Vagina (tissue), 2 donors: Measurements from ENCODE around the gene POLG2. TPM values are rescaled to one million over a fixed set of nuclear protein-coding genes. Genes with fewer than 3 reads are reported as not detected.

Experiments
- DNase-seq, 2 donors: peaks; one replicate each; pipeline ENCODE4 v3.0.0-alpha.2; 2017; ENCODE audit errors: extremely low spot score in 2 of 2
- H3K27ac ChIP-seq: fragments of 200-600 bp; sonication (generic); one replicate; pipeline ENCODE4 v1.5.1; 2019
- H3K27me3 ChIP-seq: fragments of 200-600 bp; sonication (generic); one replicate; pipeline ENCODE4 v1.5.1; 2019
- H3K36me3 ChIP-seq, 2 donors: fragments of 200-600 bp; sonication (generic); one replicate each; pipeline ENCODE4 v1.5.1; 2017 to 2019
- H3K4me1 ChIP-seq: fragments of 200-600 bp; sonication (generic); one replicate; pipeline ENCODE4 v1.5.1; 2019
- H3K4me3 ChIP-seq, 2 donors: fragments of 200-600 bp; sonication (generic); 1 replicate in 1 of 2; 2 replicates in 1 of 2; pipeline ENCODE4 v1.5.1; 2016 to 2019
- H3K9me3 ChIP-seq: fragments of 200-600 bp; sonication (generic); one replicate; pipeline ENCODE4 v1.5.1; 2019
- POLR2A ChIP-seq, 2 donors: fragments of 450-650 bp; IDR thresholded peaks; one replicate each; pipeline ENCODE4 v1.6.1; 2017; ENCODE audit warnings: antibody characterized with exemption in 2 of 2, mild to moderate bottlenecking in 2 of 2, moderate library complexity in 2 of 2
- POLR2AphosphoS5 ChIP-seq, 2 donors: sonication (generic); formaldehyde crosslinking; IDR thresholded peaks; one replicate each; pipeline ENCODE4 v1.9.0; 2017; ENCODE audit warnings: antibody characterized with exemption in 2 of 2, mild to moderate bottlenecking in 2 of 2, low read depth in 1 of 2; ENCODE audit not compliant: insufficient read depth in 1 of 2
- intact Hi-C: fragments of 100-400 bp; cut with DNase I; formaldehyde crosslinking; loops from one replicate; pipeline ENCODE4 v1.15.1; 2023
- total RNA-seq: library from RNA; depleted of rRNA; stranded (reverse); fragments of >200 nt; gene quantifications from one replicate; pipeline ENCODE4 v1.2.3, GENCODE V29; 2016
- TF ChIP-seq, protein P1 (sequence below), 3 experiments: fragments of 450-650 bp in 2 of 3; fragments of 200-600 bp in 1 of 3; sonication (generic) in 1 of 3; IDR thresholded peaks; one replicate each; pipeline ENCODE4 v1.5.1; 2017 to 2019; ENCODE audit warnings: antibody characterized with exemption in 3 of 3, mild to moderate bottlenecking in 2 of 3, moderate library complexity in 2 of 3

The POLG2 gene
- total RNA-seq, 1 donor from 2014 or later: 16.7 TPM

DNA sequence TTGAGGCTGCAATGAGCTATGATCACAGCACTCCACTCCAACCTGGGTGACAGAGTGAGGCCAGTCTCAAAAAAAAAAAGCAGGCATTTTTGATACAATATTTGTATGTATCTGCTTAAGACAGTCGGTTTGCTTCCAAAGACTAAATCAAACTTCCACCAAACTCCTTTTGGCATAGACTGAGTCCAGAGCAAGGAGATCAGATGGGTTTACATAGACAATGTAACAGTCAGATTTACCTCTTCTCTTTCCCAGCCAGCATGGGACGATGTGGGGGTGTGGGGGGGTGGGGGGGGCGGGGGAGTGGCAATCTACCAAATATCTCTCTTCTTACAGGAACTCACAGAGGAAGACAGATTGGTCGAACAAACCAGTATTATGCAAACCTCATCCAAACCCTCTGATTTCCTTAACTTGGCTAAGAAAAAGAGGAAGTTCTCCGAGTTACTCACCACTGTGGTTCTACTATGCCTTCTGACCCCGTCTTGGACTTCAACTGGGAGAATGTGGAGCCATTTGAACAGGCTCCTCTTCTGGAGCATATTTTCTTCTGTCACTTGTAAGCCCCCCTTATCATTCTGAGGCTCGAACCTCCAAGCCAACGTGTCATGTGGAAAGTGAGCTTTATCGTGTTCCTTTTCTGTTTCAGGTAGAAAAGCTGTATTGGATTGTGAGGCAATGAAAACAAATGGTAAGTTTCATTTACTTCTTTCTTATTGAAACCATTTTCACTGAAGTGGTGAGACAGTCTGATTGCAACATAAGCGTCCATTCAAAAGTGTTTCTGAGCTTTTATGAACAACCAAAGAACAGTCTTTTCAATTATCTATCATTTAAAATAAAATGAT lies 48.0 kb downstream of the POLG2 start, which contains the start of gene MILR1:
Gene MILR1, plus strand, starts transcription at position 451 of the 848 bp plus-strand sequence. Its CDS starts 54 bp downstream, at position 505.
- H3K9me3 ChIP-seq: no peaks in the 10 kb centered on the region
- peaks cover 11% of the 10 kb centered on the region for H3K4me1 ChIP-seq
- DNase-seq: peak in 1 of 2 donors; percentile 89
- TF ChIP-seq, protein P1, sequence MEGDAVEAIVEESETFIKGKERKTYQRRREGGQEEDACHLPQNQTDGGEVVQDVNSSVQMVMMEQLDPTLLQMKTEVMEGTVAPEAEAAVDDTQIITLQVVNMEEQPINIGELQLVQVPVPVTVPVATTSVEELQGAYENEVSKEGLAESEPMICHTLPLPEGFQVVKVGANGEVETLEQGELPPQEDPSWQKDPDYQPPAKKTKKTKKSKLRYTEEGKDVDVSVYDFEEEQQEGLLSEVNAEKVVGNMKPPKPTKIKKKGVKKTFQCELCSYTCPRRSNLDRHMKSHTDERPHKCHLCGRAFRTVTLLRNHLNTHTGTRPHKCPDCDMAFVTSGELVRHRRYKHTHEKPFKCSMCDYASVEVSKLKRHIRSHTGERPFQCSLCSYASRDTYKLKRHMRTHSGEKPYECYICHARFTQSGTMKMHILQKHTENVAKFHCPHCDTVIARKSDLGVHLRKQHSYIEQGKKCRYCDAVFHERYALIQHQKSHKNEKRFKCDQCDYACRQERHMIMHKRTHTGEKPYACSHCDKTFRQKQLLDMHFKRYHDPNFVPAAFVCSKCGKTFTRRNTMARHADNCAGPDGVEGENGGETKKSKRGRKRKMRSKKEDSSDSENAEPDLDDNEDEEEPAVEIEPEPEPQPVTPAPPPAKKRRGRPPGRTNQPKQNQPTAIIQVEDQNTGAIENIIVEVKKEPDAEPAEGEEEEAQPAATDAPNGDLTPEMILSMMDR (IDR thresholded peaks at IDR 0.05): no peak
- no peak for TF ChIP-seq POLR2A (IDR thresholded peaks at IDR 0.05)
- no peak for TF ChIP-seq POLR2AphosphoS5 (IDR thresholded peaks at IDR 0.05; ENCODE audit: insufficient read depth in 1 of 2, low read depth in 1 of 2)
- no peak within 1 kb of the TSS for H3K4me3 ChIP-seq
- intact Hi-C loops: no loop called here
- peak within 1 kb of the TSS; percentile 56 for H3K27ac ChIP-seq
- H3K27me3 ChIP-seq: no peaks in the 10 kb centered on the region
- no peaks in the 10 kb centered on the region for H3K36me3 ChIP-seq

- DNase-seq: no peak
- TF ChIP-seq, protein P1 (IDR thresholded peaks at IDR 0.05): no peak
- TF ChIP-seq POLR2AphosphoS5 (IDR thresholded peaks at IDR 0.05; ENCODE audit: insufficient read depth in 1 of 2, low read depth in 1 of 2): no peak
- TF ChIP-seq POLR2A (IDR thresholded peaks at IDR 0.05): no peak
- no peak overlapping the region for H3K27ac ChIP-seq
- peaks cover 11% of the 10 kb centered on the region for H3K4me1 ChIP-seq
- H3K9me3 ChIP-seq: no peaks in the 10 kb centered on the region
- no peak overlapping the region for H3K4me3 ChIP-seq
- intact Hi-C loops: no loop called here
- H3K27me3 ChIP-seq: no peaks in the 10 kb centered on the region
- no peaks in the 10 kb centered on the region for H3K36me3 ChIP-seq
Observed at GRCh38 chr17:64447526-64447925, 49.3 kb downstream of the POLG2 start.

- no peaks in the 10 kb centered on the region for H3K27me3 ChIP-seq
- no peak for DNase-seq
- H3K9me3 ChIP-seq: no peaks in the 10 kb centered on the region
- H3K4me3 ChIP-seq: no peak overlapping the region
- peaks cover under 1% of the 10 kb centered on the region for H3K4me1 ChIP-seq
- no peak overlapping the region for H3K27ac ChIP-seq
- intact Hi-C loops: no loop called here
- no peaks in the 10 kb centered on the region for H3K36me3 ChIP-seq
- TF ChIP-seq, protein P1 (IDR thresholded peaks at IDR 0.05): no peak
- TF ChIP-seq POLR2A (IDR thresholded peaks at IDR 0.05) (no peak), POLR2AphosphoS5 (IDR thresholded peaks at IDR 0.05; ENCODE audit: insufficient read depth in 1 of 2, low read depth in 1 of 2) (no peak)
Observed at GRCh38 chr17:64443086-64443760, 53.6 kb downstream of the POLG2 start.

GRCh38 chr17:64442541-64442971 lies 54.3 kb downstream of the POLG2 start:
- Histone ChIP-seq H3K27me3 (no peaks in the 10 kb centered on the region), H3K4me1 (no peaks in the 10 kb centered on the region), H3K4me3 (no peak overlapping the region), H3K36me3 (no peaks in the 10 kb centered on the region), H3K9me3 (no peaks in the 10 kb centered on the region), H3K27ac (no peak overlapping the region)
- no peak for DNase-seq
- TF ChIP-seq, protein P1 (IDR thresholded peaks at IDR 0.05): no peak
- TF ChIP-seq POLR2AphosphoS5 (IDR thresholded peaks at IDR 0.05; ENCODE audit: insufficient read depth in 1 of 2, low read depth in 1 of 2) (no peak), POLR2A (IDR thresholded peaks at IDR 0.05) (no peak)
- intact Hi-C loops: no loop called here
